ENCODE results near the gene GMDS.

GMDS gene

GRCh38 chr6:2237001-2237400 lies 8.4 kb downstream of the GMDS start:
- no peak for DNase-seq

GRCh38 chr6:2235777-2236495 lies 9.5 kb downstream of the GMDS start:
- DNase-seq = no peak

- no peak for DNase-seq
These were observed 13.0 kb downstream of the GMDS start for GRCh38 chr6:2232445-2232844.

DNA sequence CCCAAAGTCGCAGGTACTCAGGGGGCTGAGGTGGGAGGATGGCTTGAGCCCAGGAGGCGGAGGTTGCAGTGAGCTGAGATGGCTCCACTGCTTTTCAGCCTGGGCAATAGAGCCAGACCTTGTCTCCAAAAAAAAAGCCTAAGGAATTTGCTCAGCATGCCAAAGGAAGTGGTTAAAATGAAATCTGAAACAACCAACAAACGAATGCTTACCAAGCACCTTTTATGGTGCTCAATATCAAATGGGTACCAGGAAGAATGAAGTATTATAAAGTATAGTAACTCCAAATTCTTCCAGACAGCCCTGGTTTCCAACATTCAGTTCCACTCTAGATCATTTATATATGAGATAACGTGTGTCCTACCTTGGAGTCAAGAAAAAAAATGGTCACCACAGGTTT lies 14.0 kb downstream of the GMDS start:
- DNase-seq = no peak

DNA sequence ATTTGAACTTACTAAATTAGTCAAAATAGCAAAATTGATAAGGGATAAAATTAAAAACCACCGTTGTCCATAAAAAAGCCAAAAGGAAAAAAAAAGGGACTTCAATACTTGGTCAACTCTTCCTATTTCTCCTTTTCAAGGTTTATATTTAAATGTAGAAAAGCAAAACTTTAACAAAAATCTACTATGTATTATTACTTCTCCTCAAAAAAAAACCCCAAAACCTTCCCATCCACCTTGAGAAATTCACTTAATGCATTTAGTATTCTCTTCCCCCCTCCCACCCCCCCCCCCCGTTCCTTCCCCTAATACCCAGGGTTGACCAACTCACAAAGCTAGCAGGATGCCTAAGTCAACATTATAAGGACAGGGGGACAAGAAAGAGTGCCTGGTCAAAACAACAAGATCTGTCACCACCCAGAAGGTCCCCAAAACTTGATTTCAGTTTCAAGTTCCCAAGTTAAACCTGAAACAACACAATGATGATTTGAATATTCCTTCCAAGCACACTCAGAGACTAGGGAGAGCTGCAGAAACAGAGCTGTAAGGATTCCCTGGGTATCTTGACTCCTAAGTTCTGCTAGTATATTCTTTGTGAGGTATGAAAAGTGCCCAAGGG lies 14.6 kb downstream of the GMDS start:
- DNase-seq = no peak

GRCh38 chr6:2229742-2230141 lies 15.7 kb downstream of the GMDS start:
- no peak for DNase-seq

DNA sequence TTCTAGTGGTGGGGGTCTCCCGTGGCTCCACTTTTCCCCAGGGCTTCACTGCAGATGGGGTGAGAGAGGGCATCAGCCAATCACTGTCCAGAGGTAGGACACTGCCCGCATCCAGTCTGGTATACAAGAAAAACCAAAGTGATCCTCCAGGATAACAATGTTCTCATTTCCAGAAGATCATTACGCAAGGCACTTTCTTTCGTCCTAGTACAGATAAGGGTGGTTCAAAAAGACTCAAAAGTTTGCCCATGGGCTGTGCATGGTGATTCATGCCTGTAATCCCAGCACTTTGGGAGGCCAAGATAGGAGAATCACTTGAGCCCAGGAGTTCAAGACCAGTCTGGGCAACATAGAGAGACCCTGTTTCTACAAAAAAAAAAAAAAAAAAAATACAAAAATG lies 16.4 kb downstream of the GMDS start:
- no peak for DNase-seq

DNA sequence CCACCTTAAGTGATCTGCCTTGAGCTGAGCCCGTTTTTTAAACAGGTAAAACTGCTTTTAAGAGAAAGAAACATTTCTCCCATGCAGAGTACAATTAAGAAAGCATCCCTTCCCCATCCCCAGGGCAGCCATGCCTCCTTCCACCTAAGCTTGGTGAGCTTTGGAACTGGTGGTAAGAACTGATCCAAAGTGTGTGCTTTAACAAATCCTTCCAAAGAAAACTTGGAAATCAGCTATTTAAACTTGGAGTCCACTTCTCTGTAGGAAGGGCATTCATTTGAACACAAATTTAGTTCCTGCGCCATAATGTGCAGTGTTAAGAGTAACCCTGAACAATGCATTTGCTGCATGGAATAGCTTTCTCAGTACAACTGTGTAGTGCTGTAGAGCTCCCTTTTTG lies 17.0 kb downstream of the GMDS start:
- DNase-seq = no peak

GRCh38 chr6:2226775-2227174 lies 18.6 kb downstream of the GMDS start:
- DNase-seq = no peak

GRCh38 chr6:2225422-2226392 lies 19.7 kb downstream of the GMDS start:
- no peak for DNase-seq

DNA sequence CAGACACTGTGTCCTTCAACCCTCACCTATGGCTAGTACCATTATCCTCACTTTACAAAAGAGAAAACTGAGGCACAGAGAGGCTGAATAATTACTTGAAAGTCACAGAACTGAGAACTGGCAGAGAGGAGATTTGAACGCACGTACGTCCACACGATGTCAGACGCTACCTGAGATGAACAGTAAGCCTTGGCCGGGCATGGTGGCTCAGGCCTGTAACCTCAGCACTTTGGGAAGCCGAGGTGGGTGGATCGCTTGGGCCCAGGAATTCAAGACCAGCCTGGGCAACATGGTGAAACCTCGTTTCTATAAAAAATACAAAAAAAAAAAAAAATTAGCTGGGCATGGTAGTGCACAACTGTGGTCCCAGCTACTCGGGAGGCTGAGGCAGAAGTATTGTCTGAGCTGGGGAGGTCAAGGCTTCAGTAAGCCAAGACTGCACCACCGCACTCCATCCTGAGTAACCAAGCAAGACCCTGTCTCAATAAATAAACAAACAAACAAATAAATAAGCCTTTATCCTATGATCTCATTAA lies 20.5 kb downstream of the GMDS start:
- DNase-seq = no peak

DNA sequence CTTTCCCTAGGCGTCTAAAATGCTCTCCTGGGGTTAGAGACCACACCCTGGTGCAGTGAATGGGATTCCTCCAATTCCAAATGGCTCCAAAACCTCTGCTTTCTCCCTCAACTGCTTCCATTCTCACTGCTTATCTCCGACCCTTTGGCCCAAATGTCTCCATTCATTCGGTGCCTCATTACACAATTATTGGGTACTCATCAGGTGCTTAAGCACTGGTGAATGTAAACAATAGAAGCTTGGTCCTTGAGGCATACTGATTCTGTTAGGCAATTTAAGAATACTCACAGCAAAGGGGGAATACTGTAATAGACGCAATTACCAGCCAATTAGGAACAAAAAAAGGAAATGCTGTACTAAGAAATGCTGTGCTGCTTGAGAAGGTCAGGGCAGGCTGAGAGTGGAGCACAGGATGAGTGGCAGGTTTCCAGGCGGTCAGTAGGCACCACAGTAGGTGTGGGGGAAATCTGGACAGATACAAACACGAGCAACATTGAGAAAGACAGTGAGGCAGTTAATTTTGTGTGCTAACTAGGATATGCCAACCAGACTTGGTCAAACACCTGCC lies 23.0 kb downstream of the GMDS start:
- DNase-seq = no peak

DNA sequence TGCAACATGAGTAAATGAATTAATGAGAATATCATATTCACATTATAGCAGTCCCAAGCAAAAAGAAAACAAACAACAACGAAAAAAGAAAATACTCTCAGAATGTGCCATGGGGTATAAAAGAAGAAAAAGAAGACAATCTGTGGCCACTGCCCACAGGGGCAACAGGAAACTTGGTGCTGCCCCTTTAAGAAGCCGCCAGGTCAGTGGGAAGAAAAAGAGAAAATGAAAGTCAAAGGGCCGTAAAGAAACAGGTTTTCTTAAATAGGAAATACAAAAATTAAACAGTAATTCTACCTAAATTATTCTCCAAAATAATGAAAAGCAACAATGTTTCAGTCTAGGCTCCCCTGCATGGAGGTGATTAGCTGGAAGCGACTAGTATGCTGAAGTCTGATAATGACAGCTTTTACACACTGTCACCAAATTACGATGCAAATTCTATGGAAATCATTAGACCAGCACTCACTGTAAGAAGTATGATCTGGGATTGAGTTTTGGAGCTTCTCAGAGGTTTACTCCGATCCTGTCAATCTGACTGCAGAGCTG lies 23.6 kb downstream of the GMDS start:
- peak in 1 of 2 donors; percentile 28 for DNase-seq

- no peak for DNase-seq
These were observed 25.3 kb downstream of the GMDS start for GRCh38 chr6:2220154-2220553.

GRCh38 chr6:2218866-2219265 lies 26.5 kb downstream of the GMDS start:
- no peak for DNase-seq

- no peak for DNase-seq
These were observed 28.5 kb downstream of the GMDS start for GRCh38 chr6:2216794-2217383.

- no peak for DNase-seq
These were observed 30.1 kb downstream of the GMDS start for GRCh38 chr6:2215342-2215741.

DNA sequence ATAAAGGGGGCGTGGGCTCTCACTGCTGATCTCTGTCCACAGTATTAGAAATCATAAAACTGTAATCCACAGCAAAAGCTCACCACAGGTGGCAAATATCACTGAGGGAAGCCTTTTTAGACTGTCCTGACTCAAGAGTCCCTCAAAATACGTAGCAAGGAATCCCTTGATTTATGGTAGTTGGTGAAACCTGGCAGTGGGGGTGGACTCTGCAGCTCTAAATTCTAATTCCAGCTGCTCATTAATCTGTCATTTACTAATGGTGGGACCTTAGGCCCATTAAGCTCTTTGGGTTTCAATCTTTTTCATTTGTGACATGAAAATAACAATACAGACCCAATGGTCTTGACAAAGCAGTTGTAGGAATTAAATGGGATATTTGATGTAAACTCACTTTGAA lies 32.3 kb downstream of the GMDS start:
- DNase-seq = no peak

GRCh38 chr6:2209226-2209809 lies 36.1 kb downstream of the GMDS start:
- peak; percentile 30 to 36 for DNase-seq

DNA sequence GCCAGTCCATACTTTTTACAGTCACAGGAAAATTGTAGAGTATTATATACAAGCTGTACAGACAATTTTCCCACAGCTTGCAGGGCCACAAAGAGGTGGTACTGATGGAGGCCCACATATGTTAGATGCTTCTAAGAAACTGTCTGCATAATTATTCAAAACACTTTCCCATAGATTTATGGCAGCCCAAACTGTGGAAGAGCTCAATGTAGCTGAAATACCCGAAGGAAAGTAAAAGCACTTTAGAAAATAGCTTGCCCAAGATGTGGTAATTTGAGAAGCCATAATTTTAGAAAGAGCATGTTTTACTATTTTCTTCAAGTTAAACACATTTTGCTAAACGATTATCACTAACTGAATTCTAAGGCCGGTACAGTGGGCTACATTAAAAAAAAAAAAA lies 36.9 kb downstream of the GMDS start:
- DNase-seq = no peak

- no peak for DNase-seq
These were observed 40.0 kb downstream of the GMDS start for GRCh38 chr6:2205396-2205795.

GRCh38 chr6:2204272-2204671 lies 41.1 kb downstream of the GMDS start:
- no peak for DNase-seq

Measured in CD4-positive, alpha-beta T cell treated with Interferon alpha-2 for 1 hour (primary cell).